Large intestine (tissue), 3 donors: ENCODE data around the gene CX3CR1. TPM values are rescaled to one million over a fixed set of nuclear protein-coding genes. Genes with fewer than 3 reads are reported as not detected.

ENCODE experiments used
- DNase-seq, 2 donors: peaks; one replicate each; pipeline versions ENCODE4 v3.0.0 to v3.0.0-alpha.2; 2013
- H3K27ac ChIP-seq: one replicate; pipeline ENCODE4 v1.5.1; 2013; ENCODE audit warnings: low read length
- H3K27me3 ChIP-seq: 2 replicates; pipeline ENCODE4 v1.6.1; 2013; ENCODE audit warnings: low read length; ENCODE audit not compliant: control insufficient read depth, insufficient read depth
- H3K36me3 ChIP-seq: 2 replicates; pipeline ENCODE4 v1.6.1; 2013; ENCODE audit warnings: low read length; ENCODE audit not compliant: control insufficient read depth, insufficient read depth
- H3K4me1 ChIP-seq: one replicate; pipeline ENCODE4 v1.6.1; 2013; ENCODE audit warnings: low read length; ENCODE audit not compliant: control insufficient read depth, insufficient read depth
- H3K4me3 ChIP-seq: one replicate; pipeline ENCODE4 v1.5.1; 2013; ENCODE audit warnings: low read length
- H3K9me3 ChIP-seq: one replicate; pipeline ENCODE4 v1.6.1; 2013; ENCODE audit warnings: mild to moderate bottlenecking, low read depth, low read length, moderate library complexity; ENCODE audit not compliant: control insufficient read depth
- WGBS: methylation state at CpG from one replicate; pipeline ENCODE4 v1.1.5; 2013; ENCODE audit warnings: low lambda C conversion rate; ENCODE audit not compliant: insufficient coverage; 5-methylcytosine and 5-hydroxymethylcytosine counted together
- polyA plus RNA-seq: library from polyadenylated mRNA; unstranded; fragments of 120-200 nt; gene quantifications from one replicate; pipeline ENCODE4 v1.2.1, GENCODE V29; 2013

Gene CX3CR1
- polyA plus RNA-seq, 1 donor: 2.8 TPM

DNA sequence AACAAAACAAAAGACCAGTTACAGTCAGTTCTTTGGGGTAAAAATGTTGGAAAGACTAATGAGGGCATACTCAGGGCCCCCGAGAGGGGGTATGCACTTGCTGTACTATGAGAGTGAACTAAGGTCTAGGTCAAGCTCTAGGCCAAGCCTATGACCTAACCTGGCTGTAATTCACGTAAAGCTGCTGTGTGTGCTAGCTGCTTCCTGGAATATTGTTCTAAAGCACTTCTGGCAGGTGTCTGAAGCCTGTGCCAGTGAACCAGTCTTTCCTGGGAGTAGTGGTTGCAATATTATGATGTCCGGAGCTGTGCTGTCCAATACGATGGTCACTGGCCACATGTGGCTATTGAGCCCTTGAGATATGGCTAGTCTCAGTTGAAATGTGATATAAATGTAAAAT lies 13.1 kb upstream of the CX3CR1 start:
- Histone ChIP-seq H3K4me1 (peaks cover 7% of the 10 kb centered on the region), H3K9me3 (peaks cover under 1% of the 10 kb centered on the region), H3K4me3 (no peak overlapping the region), H3K27me3 (no peaks in the 10 kb centered on the region), H3K27ac (no peak overlapping the region), H3K36me3 (no peaks in the 10 kb centered on the region)
- DNase-seq: no peak
- no CpG with 5 or more reads among the region's 4 CpGs for WGBS

DNA sequence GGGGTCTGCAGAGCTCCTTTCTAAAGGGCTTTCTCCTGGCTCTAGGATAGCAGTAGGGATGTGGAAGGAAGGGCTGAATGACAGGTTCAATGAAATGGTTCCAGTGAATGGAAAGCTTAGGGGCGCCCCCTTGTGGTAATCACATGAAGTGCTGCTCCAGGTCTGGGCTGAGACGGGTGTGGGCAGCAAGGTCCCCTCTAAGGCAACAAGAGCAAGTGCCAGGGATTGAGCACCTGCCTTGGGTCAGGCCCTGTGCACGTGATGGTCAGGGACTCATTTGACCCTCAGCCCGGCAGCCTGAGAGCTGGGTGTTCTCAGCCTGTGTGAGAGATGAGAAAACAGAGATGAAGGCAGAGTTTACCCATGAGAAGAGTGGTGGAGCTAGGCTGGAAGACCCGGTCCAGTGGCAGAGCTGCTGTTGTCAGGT lies 12.1 kb upstream of the CX3CR1 start:
- DNase-seq: peak; percentile 31 to 46
- Histone ChIP-seq H3K4me1 (peaks cover 7% of the 10 kb centered on the region), H3K36me3 (no peaks in the 10 kb centered on the region), H3K27ac (no peak overlapping the region), H3K27me3 (no peaks in the 10 kb centered on the region), H3K9me3 (no peaks in the 10 kb centered on the region), H3K4me3 (no peak overlapping the region)
- no CpG with 5 or more reads among the region's 5 CpGs for WGBS

DNA sequence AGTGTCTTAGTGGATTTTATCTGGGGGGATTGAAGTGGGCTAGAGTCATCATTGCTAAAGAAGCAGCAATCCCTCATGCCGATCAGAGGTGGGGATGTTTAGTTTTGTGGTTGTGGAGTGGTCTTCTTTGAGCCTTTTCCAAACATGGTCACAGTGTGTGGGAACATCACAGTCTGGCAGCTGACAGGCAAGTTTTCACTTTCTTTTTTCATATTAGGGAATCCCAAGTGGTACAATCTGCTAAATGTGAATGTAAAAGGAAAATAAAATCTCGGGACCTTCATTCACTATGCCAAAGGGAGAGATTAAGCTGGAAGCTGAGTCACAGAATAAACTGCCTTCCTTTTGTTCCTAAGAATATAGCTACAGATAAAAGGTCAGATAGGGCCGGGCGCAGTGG lies 10.4 kb upstream of the CX3CR1 start:
- WGBS: no CpG with 5 or more reads among the region's 4 CpGs
- H3K27ac ChIP-seq: no peak overlapping the region

DNA sequence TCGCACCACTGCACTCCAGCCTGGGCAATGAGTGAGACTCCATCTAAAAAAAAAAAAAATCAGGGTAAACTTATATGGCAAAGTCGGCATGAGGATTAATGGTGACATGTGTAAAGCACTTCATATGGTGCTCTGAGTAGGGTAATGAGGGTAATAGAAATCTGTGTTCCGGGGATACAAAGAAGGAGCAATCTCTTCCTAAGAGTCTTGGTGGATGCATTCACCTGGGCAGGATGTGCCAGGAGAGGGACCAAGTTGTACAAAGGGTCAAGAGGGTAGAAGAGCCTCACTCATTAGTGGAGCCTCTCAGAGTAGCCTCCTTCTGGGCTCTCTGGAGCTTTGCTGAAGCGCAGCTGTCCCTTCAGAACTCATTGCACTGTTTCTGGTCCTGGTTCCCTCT lies 9.3 kb upstream of the CX3CR1 start:
- Histone ChIP-seq H3K4me1 (peaks cover 7% of the 10 kb centered on the region), H3K4me3 (no peak overlapping the region), H3K36me3 (no peaks in the 10 kb centered on the region), H3K27ac (no peak overlapping the region), H3K27me3 (no peaks in the 10 kb centered on the region), H3K9me3 (no peaks in the 10 kb centered on the region)
- no peak for DNase-seq
- WGBS: no CpG with 5 or more reads among the region's 4 CpGs

More for the DNA sequence above, 10.4 kb upstream of the CX3CR1 start:
- Histone ChIP-seq H3K36me3 (no peaks in the 10 kb centered on the region), H3K27me3 (no peaks in the 10 kb centered on the region), H3K9me3 (no peaks in the 10 kb centered on the region), H3K4me3 (no peak overlapping the region), H3K4me1 (peaks cover 7% of the 10 kb centered on the region)
- peak in 1 of 2 donors; percentile 58 for DNase-seq

DNA sequence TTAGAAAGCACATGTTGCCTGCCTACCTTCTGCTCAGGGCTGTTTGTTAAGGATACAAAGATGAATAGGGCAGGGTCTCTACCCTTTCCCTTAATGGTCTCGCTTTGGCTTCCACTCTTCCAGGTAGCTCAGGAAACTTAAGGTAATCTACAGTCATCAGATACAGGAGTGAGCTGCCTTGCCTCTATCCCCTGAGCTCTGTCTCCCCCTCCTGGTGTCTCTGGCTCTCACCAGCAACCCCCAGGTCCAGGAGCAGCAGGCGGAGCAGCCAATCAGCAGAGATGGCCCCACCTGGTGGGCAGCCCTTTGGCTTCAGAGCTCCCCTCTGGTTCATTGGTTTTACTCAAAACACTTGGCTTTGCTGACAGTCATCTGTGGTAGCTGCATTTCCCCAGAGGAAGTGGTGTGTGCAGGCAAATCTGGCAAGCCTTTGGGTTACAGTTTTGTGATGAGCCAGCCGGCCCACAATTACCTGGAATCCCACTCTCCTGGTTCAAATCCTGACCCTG lies 8.5 kb upstream of the CX3CR1 start:
- DNase-seq: peak; percentile 77 to 78
- Histone ChIP-seq H3K27ac (no peak overlapping the region), H3K4me3 (no peak overlapping the region), H3K9me3 (no peaks in the 10 kb centered on the region), H3K36me3 (no peaks in the 10 kb centered on the region), H3K27me3 (no peaks in the 10 kb centered on the region), H3K4me1 (peaks cover 7% of the 10 kb centered on the region)
- WGBS: no CpG with 5 or more reads among the region's 3 CpGs

DNA sequence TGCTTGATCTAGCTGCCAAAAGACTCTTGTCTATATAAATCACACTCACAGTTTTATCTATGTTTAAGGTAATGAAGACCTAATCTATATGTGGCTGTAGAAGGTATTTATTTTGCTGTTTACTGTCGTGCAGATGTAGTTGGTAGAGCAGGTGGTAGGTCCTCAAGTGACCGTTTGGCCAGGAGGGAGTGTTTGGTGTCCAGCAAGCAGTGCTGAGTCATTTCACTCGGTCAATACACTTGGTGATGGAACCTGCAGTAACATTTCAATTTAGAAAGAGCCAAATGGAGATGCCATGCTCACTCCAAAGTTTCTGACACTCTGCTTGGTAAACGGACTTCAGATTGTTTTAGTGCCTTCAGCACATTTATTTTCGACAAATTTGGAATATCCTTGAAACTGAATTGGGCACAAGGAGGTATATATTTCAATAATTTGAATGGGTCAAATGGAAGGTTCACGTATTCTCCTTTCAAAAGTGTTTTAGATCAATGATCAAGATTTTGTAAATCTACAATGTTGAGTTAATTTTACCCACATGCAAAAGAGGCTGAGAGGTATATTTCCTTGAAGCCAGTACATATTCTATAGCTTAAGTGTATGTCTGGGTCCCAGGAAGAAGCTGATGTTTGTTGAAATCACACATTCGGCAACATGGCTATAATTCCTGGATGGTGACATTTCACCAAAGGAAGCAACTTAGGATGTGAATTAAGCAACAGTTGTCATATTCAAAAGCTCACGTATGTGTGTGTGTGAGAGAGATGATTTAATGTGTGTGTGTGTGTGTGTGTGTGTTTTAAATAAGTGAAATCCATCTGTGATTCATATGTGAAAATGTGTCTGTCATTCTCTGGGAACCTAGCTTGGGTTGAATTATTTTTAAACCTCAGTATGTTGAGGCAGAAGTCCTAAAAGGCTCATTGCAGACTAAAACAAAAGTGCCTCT lies 7.7 kb upstream of the CX3CR1 start:
- Histone ChIP-seq H3K36me3 (no peaks in the 10 kb centered on the region), H3K4me1 (peaks cover 7% of the 10 kb centered on the region), H3K9me3 (no peaks in the 10 kb centered on the region), H3K27me3 (no peaks in the 10 kb centered on the region), H3K4me3 (no peak overlapping the region), H3K27ac (no peak overlapping the region)
- no peak for DNase-seq
- 100% methylated on average over 1 of the region's 8 CpGs for WGBS

DNA sequence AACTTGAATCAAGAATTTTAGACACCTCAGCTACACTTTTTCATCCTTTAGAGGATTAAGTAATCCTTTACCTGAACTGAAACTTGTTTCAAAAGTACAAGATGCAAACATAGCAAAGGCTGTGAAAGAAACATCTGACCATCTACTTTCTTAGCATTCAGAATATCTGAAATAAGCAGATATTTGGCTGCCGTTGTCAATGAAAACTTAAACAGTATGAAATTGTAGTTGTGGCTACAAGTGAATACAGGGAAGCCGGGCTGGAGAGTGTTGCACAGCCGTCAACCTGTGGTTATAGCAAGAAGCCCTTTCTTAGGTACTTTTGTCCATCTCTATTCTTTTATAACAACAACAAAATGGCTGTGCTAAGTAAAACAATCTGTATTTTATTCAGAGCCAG lies 6.9 kb upstream of the CX3CR1 start:
- H3K9me3 ChIP-seq: no peaks in the 10 kb centered on the region
- DNase-seq: no peak
- no peaks in the 10 kb centered on the region for H3K27me3 ChIP-seq
- H3K4me3 ChIP-seq: no peak overlapping the region
- H3K27ac ChIP-seq: no peak overlapping the region
- WGBS: no CpG with 5 or more reads among the region's 3 CpGs
- H3K4me1 ChIP-seq: peaks cover 7% of the 10 kb centered on the region
- H3K36me3 ChIP-seq: no peaks in the 10 kb centered on the region

DNA sequence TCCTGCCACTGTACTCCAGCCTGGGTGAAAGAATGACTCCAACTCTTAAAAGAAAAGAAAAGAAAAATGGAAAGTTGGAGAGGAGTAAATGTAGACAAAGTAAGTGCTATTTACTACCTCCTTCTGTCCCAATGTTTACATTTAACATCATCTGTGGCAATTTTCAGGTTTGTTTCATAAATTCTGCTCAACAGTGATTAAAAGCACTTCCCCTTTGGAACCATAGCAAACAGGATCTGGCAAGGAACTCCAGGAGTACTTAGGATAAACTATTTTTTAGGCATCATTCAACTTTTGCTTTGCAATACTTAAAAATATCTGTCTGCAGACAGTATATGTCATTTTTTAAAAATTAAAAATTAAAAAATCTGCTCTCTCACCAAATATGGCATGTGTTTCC lies 5.5 kb upstream of the CX3CR1 start:
- H3K4me1 ChIP-seq: peaks cover 7% of the 10 kb centered on the region
- no peaks in the 10 kb centered on the region for H3K36me3 ChIP-seq
- H3K27ac ChIP-seq: no peak overlapping the region
- no peaks in the 10 kb centered on the region for H3K9me3 ChIP-seq
- no peaks in the 10 kb centered on the region for H3K27me3 ChIP-seq
- no peak overlapping the region for H3K4me3 ChIP-seq
- no peak for DNase-seq

DNA sequence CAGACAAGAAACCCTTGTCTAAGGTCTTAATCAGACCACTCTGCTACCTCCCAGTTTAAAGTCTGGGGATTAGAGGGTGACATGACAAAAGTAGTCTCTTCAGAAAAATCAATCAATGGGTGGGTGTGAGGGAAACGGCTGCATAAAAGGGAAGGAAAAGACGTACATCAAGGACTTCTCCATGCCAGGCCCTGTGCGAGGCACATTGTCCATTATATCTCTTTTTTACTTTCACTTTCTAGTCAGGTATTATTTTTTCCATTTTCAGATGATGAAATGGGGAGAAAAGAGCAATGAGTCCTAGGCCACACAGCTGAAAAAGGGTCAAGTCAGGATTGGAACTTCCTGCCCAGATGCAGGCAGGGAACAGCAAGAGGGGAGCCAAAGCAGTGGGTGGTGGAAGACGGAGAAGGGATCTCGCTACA lies 4.6 kb upstream of the CX3CR1 start:
- Histone ChIP-seq H3K27ac (no peak overlapping the region), H3K4me1 (peaks cover 3% of the 10 kb centered on the region), H3K4me3 (no peak overlapping the region), H3K36me3 (no peaks in the 10 kb centered on the region), H3K27me3 (no peaks in the 10 kb centered on the region), H3K9me3 (no peaks in the 10 kb centered on the region)
- DNase-seq: no peak
- no CpG with 5 or more reads among the region's 5 CpGs for WGBS

DNA sequence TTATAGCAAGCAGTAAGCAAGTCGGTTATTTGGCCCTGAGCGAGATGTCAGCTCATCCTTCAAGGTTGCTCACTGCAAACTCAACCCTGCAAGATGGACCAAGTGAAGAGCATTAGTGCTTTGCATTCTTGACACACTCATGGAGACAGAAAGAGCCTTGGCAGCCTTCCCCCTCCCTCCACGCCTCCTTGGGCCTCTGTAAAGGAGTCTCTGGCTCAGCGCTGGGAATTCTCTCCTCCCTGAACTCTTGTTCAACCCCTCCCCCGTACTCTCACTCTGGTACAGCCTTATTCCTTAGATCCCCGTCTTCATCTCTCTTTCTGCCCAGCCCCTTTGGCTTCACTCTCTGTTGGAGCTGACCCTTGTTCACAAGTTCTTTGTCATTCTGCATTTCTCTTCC lies 2.2 kb upstream of the CX3CR1 start:
- Histone ChIP-seq H3K27ac (no peak overlapping the region), H3K9me3 (no peaks in the 10 kb centered on the region), H3K4me1 (no peaks in the 10 kb centered on the region), H3K36me3 (no peaks in the 10 kb centered on the region), H3K4me3 (no peak overlapping the region), H3K27me3 (no peaks in the 10 kb centered on the region)
- 82% methylated on average over 3 of the region's 6 CpGs for WGBS
- DNase-seq: no peak

DNA sequence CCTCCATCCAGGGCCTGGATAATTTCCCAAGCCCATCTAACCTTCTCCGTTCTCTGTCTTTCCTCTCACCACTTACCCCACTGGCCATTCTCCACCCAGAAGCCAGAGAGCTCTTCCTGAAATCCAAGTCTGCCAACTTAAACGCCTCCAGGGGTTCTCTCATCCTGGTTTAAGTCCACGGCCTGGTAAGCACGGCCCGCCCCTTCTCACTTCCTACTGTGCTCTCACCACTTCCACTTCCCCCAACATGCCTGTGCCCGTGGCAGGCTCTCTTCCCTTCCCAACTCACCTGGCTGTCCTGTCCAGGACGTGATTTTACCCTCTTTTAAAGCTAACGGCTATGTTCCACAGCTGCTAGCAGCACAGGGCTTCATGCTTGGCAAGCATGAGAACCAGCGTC lies 1.7 kb upstream of the CX3CR1 start:
- 100% methylated on average over 3 of the region's 9 CpGs for WGBS
- Histone ChIP-seq H3K4me3 (no peak overlapping the region), H3K4me1 (no peaks in the 10 kb centered on the region), H3K27ac (no peak overlapping the region), H3K36me3 (no peaks in the 10 kb centered on the region), H3K9me3 (no peaks in the 10 kb centered on the region), H3K27me3 (no peaks in the 10 kb centered on the region)
- no peak for DNase-seq
